ENCODE measurements around the gene FCGR2B. TPM values are rescaled to one million over a fixed set of nuclear protein-coding genes. Genes with fewer than 3 reads are reported as not detected.

The FCGR2B gene
- total RNA-seq, 1 experiment from 2014 or later = not detected

DNA sequence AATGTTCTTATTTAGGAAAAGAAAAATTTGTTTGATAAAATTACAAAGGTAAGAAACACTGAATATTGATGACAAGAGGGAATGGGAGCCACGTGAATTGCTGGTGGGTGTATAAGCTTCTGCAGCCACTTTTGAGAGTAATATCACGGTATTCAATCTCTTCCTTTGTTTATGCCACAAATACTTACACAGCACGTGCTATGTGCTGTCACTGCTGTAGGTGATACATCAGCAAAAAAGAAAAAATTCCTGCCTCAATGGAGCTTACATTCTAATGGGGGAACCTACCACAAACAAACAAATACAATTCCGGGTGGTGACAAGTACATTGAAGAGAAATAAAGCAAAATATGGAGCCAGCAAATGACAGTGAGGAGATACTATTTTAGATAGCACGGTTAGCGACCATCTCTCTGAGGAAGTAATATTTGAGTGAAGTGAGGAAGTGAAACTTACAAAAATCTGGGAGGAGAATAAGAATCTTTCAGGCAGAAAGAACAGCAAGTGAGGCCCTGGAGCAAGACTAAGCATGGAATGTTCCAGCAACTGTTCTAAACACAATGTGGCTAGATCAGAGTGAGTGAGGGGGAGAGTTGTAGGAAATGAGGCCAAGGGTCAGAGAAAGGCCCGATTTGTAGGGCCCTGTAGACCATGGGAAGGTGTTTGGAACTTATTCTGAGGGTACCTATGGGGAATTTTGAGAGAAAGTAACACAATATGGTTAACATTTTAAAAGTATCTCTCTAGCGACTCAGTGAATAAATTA is 55.8 kb downstream of the FCGR2B start:
- no peak overlapping the region for H2AK5ac ChIP-seq (ENCODE audit: insufficient read length, low read length)
- H3K23ac ChIP-seq (ENCODE audit: insufficient read length, low read depth, low read length) = no peak overlapping the region
- Mint-ChIP-seq H3K4me3 (no peak overlapping the region), H3K9me3 (no peaks in the 10 kb centered on the region; a peak in 1 of 5 replicates), H3K27ac (no peak overlapping the region), H3K36me3 (ENCODE audit: insufficient read depth in 1 of 3, low read depth in 3 of 3) (no peaks in the 10 kb centered on the region), H3K27me3 (ENCODE audit: low read depth) (peaks cover 40% of the 10 kb centered on the region), H3K4me1 (no peaks in the 10 kb centered on the region; a peak in 1 of 4 replicates)
- no peak overlapping the region for H4K5ac ChIP-seq (ENCODE audit: insufficient read length, low read depth, low read length)
- TF ChIP-seq, protein P1, sequence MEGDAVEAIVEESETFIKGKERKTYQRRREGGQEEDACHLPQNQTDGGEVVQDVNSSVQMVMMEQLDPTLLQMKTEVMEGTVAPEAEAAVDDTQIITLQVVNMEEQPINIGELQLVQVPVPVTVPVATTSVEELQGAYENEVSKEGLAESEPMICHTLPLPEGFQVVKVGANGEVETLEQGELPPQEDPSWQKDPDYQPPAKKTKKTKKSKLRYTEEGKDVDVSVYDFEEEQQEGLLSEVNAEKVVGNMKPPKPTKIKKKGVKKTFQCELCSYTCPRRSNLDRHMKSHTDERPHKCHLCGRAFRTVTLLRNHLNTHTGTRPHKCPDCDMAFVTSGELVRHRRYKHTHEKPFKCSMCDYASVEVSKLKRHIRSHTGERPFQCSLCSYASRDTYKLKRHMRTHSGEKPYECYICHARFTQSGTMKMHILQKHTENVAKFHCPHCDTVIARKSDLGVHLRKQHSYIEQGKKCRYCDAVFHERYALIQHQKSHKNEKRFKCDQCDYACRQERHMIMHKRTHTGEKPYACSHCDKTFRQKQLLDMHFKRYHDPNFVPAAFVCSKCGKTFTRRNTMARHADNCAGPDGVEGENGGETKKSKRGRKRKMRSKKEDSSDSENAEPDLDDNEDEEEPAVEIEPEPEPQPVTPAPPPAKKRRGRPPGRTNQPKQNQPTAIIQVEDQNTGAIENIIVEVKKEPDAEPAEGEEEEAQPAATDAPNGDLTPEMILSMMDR (conservative IDR thresholded peaks at IDR 0.05) = no peak
- H3K4ac ChIP-seq (ENCODE audit: low read depth, low read length) = no peak overlapping the region
- no CpG with 5 or more reads among the region's 8 CpGs for WGBS (ENCODE audit: extremely low coverage, insufficient read length, low lambda C conversion rate)
- H3K18ac ChIP-seq (ENCODE audit: insufficient read length, low read depth, low read length) = no peak overlapping the region
- no peak overlapping the region for H2BK120ac ChIP-seq (ENCODE audit: low read depth, low read length, poor library complexity, severe bottlenecking)
- no peak overlapping the region for H2AFZ ChIP-seq (ENCODE audit: low read length)
- no peak overlapping the region for H4K91ac ChIP-seq (ENCODE audit: insufficient read length, low read depth, low read length)
- H3K79me2 ChIP-seq (ENCODE audit: insufficient read depth, low read length) = no peaks in the 10 kb centered on the region
- no peaks in the 10 kb centered on the region for H3K23me2 ChIP-seq (ENCODE audit: insufficient read length, low read depth, low read length, poor library complexity, severe bottlenecking)
- H4K20me1 ChIP-seq (ENCODE audit: control insufficient read depth, insufficient read depth, insufficient read length) = no peaks in the 10 kb centered on the region
- H3K9me3 ChIP-seq (ENCODE audit: control insufficient read depth, low read depth, low read length) = no peaks in the 10 kb centered on the region
- no peak overlapping the region for H3T11ph ChIP-seq (ENCODE audit: low read length)
- H3K27me3 ChIP-seq (ENCODE audit: insufficient read depth, low read length) = no peaks in the 10 kb centered on the region; the same call in 1 of the 2 replicates
- no peaks in the 10 kb centered on the region for H3K79me1 ChIP-seq (ENCODE audit: insufficient read depth, low read depth, low read length, poor library complexity, severe bottlenecking)
- no peaks in the 10 kb centered on the region for H3K4me1 ChIP-seq (ENCODE audit: insufficient read depth, low read length)
- no peak overlapping the region for H4K8ac ChIP-seq (replicated peaks; ENCODE audit: insufficient read length, low read depth, low read length)
- H3K4me2 ChIP-seq (ENCODE audit: insufficient read depth, insufficient read length, low read length) = no peak overlapping the region
- H3K9ac ChIP-seq (ENCODE audit: extremely low read depth, insufficient read length, low read length) = no peak overlapping the region
- H3K27ac ChIP-seq (ENCODE audit: insufficient read length, low read depth, low read length) = no peak overlapping the region
- H3K14ac ChIP-seq (ENCODE audit: insufficient read depth, low read length) = no peak overlapping the region
- H2BK12ac ChIP-seq (ENCODE audit: insufficient read length, low read depth, low read length) = no peak overlapping the region
- no peak overlapping the region for H2BK15ac ChIP-seq (ENCODE audit: low read depth, low read length)
- H3K56ac ChIP-seq (ENCODE audit: insufficient read length, low read depth, low read length) = no peak overlapping the region
- DNase-seq = no peak
- no peak overlapping the region for H2BK20ac ChIP-seq (ENCODE audit: low read depth, low read length, poor library complexity, severe bottlenecking)
- no peak overlapping the region for H2BK5ac ChIP-seq (ENCODE audit: insufficient read length, low read length)

Data from H9 (cell line).